Urinary bladder (tissue), 4 donors: ENCODE data around the gene ZNF862. TPM values are rescaled to one million over a fixed set of nuclear protein-coding genes. Genes with fewer than 3 reads are reported as not detected.

ENCODE experiments used
- DNase-seq: peaks from one replicate; pipeline ENCODE4 v3.0.0-alpha.2; 2015; ENCODE audit errors: extremely low spot score
- H3K27ac ChIP-seq: one replicate; pipeline ENCODE4 v1.5.1; 2013; ENCODE audit warnings: low read depth, mild to moderate bottlenecking, moderate library complexity
- H3K36me3 ChIP-seq: one replicate; pipeline ENCODE4 v1.6.1; 2013; ENCODE audit warnings: mild to moderate bottlenecking, moderate library complexity; ENCODE audit not compliant: insufficient read depth
- H3K4me1 ChIP-seq: one replicate; pipeline ENCODE4 v1.6.1; 2013; ENCODE audit warnings: mild to moderate bottlenecking, moderate library complexity; ENCODE audit not compliant: insufficient read depth
- H3K4me3 ChIP-seq: one replicate; pipeline ENCODE4 v1.5.1; 2013; ENCODE audit warnings: low read depth, low read length
- WGBS: extraction: QIAGEN DNeasy Blood & Tissue Kit; methylation state at CpG from one replicate; pipeline ENCODE4 v1.1.7; 2013; 5-methylcytosine and 5-hydroxymethylcytosine counted together
- polyA plus RNA-seq: library from polyadenylated mRNA; stranded (reverse); fragments of 200-250 nt; gene quantifications from one replicate; pipeline ENCODE4 v1.2.3, GENCODE V29; 2013
- total RNA-seq: library from RNA; depleted of rRNA; stranded (reverse); fragments of >200 nt; gene quantifications from one replicate; pipeline ENCODE4 v1.2.3, GENCODE V29; 2014
- donor health status: healthy with polysubstance abuse.
- donor health status: healthy.

ZNF862 gene
- total and polyA plus RNA-seq, 2 donors, result 11.2 to 16.5 TPM

GRCh38 chr7:149850716-149851115 is 12.5 kb downstream of the ZNF862 start:
- H3K27ac ChIP-seq, result no peak overlapping the region
- 73% methylated on average over 4 of the region's 4 CpGs for WGBS
- H3K4me1 ChIP-seq, result no peaks in the 10 kb centered on the region
- H3K4me3 ChIP-seq, result no peak overlapping the region
- no peak for DNase-seq
- H3K36me3 ChIP-seq, result no peaks in the 10 kb centered on the region

- Histone ChIP-seq H3K27ac (no peak overlapping the region), H3K4me1 (no peaks in the 10 kb centered on the region), H3K36me3 (no peaks in the 10 kb centered on the region), H3K4me3 (no peak overlapping the region)
- no peak for DNase-seq
- WGBS, result 89% methylated on average over 9 of the region's 9 CpGs
Measured at GRCh38 chr7:149851449-149851848, 13.3 kb downstream of the ZNF862 start.

DNA sequence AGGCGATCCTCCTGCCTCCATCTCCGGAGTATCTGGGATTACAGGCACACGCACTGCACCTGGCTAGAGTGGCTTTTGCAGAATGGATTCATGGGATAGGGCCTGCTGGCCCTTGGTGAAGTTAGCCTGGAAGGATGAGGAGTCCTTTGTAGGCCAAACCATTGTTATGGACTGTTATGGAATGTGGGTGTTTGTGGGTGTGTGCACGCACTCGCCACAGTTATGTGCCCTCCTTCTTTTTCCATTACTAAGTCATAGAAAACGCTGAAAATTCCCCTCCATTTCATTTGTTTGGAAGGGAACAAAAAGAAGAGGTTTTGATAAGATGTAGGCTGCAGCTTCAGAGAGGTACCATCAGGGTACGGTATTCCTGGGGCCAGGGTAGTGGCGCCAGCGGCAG is 15.0 kb downstream of the ZNF862 start:
- no peaks in the 10 kb centered on the region for H3K4me1 ChIP-seq
- WGBS, result 96% methylated on average over 9 of the region's 9 CpGs
- H3K4me3 ChIP-seq, result no peak overlapping the region
- no peaks in the 10 kb centered on the region for H3K36me3 ChIP-seq
- no peak overlapping the region for H3K27ac ChIP-seq
- no peak for DNase-seq

DNA sequence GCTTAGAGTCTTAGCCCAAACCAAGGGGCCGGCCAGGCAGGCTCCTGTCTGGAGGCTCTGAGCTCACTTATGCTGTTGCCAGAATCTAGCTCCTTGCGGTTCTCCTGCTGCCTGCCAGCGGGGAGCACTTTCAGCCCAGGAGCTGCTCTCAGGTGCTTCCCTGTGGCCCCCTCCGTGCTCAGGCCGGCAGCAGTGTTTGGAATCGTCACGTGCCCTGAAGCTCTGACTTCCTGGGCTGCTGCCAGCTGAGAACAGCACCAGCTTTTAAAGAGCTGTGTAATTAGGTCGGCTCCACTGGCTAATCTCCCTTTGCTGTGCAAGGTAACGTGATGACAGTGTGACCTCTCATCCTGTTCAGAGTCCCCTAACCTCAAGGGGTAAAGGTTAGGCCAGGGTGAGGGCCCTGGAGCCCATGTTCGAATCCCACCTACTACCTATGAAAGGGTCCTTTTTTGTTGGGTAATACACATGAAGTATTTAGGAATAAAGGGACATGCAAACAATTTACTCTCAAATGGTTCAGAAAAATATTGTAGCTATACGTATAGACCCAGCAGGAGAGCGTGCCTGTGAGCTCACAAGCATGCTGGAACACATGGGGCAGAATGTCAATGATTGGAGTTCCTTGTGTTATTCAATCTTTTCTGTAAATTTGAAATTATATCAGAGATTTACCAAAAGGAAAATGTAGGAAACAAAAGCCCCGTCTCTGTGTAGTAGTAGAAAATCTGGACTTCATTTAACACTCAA is 16.6 kb downstream of the ZNF862 start:
- no peak overlapping the region for H3K27ac ChIP-seq
- no peak for DNase-seq
- no peak overlapping the region for H3K4me3 ChIP-seq
- no peaks in the 10 kb centered on the region for H3K4me1 ChIP-seq
- no peaks in the 10 kb centered on the region for H3K36me3 ChIP-seq
- 36% methylated on average over 13 of the region's 13 CpGs for WGBS

- DNase-seq, result no peak
- WGBS, result 73% methylated on average over 16 of the region's 16 CpGs
Measured at GRCh38 chr7:149855361-149856305, 17.5 kb downstream of the ZNF862 start.

DNA sequence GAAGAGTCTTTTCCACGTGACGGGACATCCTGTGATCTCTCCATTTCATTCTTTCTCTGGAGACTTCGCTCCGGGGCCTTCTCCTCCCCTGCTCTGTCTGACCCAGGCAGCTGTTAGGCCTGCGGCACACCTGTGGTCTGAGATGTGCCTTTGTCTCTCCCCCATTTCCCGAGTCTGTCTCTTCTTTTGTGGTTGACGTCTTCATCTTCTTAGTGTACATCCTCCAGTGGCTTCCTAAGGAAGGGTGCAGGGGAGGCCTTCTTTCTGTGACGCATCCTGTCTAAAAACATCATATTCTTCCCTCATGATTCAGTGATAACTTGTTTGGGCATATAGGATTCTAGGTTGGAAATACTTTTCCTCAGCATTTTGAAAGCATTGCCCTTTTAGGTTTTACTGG is 18.4 kb downstream of the ZNF862 start:
- no peaks in the 10 kb centered on the region for H3K36me3 ChIP-seq
- no peaks in the 10 kb centered on the region for H3K4me1 ChIP-seq
- WGBS, result 90% methylated on average over 8 of the region's 8 CpGs
- no peak overlapping the region for H3K4me3 ChIP-seq
- DNase-seq, result no peak
- H3K27ac ChIP-seq, result no peak overlapping the region

More at GRCh38 chr7:149855361-149856305, 17.5 kb downstream of the ZNF862 start:
- Histone ChIP-seq H3K4me3 (no peak overlapping the region), H3K27ac (no peak overlapping the region), H3K36me3 (no peaks in the 10 kb centered on the region), H3K4me1 (no peaks in the 10 kb centered on the region)

DNA sequence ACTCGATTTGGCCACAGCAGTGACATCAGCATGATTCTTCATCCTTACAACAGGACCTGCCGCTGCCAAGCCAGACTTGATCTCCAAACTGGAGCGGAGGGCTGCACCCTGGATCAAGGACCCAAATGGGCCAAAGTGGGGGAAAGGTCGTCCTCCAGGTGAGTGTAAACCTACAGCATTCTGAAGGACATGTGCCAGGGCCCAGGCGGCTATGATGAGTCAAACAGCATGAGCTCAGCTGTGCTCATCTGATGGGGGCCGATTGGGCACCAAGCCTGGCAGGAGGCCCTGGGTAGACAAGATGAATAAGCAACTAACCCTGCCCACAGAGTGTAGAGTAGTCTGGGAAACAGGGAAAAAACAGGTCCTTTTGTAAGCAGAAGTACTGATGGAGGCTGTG is 21.2 kb downstream of the ZNF862 start:
- no peak for DNase-seq
- Histone ChIP-seq H3K27ac (no peak overlapping the region), H3K36me3 (peaks cover 6% of the 10 kb centered on the region), H3K4me3 (no peak overlapping the region), H3K4me1 (no peaks in the 10 kb centered on the region)
- 75% methylated on average over 6 of the region's 6 CpGs for WGBS

GRCh38 chr7:149859876-149860275 is 21.7 kb downstream of the ZNF862 start:
- 92% methylated on average over 4 of the region's 4 CpGs for WGBS
- H3K36me3 ChIP-seq, result peaks cover 6% of the 10 kb centered on the region
- no peak overlapping the region for H3K4me3 ChIP-seq
- DNase-seq, result no peak
- H3K27ac ChIP-seq, result no peak overlapping the region
- no peaks in the 10 kb centered on the region for H3K4me1 ChIP-seq

DNA sequence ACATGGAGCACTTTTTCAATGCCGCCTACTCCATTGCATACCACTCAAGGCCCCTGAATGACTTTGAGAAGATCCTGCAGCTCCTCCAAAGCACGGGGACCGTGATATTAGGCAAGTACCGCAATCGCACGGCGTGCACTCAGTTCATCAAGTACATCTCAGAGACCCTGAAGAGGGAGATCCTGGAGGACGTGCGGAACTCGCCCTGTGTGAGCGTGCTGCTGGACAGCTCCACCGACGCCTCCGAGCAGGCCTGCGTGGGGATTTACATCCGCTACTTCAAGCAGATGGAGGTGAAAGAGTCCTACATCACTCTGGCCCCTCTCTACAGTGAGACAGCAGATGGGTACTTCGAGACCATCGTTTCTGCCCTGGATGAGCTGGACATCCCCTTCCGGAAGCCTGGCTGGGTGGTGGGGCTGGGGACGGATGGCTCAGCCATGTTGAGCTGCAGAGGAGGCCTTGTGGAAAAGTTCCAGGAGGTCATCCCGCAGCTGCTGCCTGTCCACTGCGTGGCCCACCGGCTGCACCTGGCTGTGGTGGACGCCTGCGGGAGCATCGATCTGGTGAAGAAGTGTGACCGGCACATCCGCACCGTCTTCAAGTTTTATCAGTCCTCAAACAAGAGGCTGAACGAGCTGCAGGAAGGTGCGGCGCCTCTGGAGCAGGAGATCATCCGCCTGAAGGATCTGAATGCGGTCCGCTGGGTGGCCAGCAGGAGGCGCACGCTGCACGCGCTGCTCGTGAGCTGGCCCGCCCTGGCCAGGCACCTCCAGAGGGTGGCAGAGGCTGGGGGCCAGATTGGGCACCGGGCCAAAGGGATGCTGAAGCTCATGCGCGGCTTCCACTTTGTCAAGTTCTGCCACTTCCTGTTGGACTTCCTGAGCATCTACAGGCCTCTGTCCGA is 22.9 kb downstream of the ZNF862 start:
- no peak overlapping the region for H3K4me3 ChIP-seq
- peaks cover 6% of the 10 kb centered on the region for H3K36me3 ChIP-seq
- no peaks in the 10 kb centered on the region for H3K4me1 ChIP-seq
- no peak for DNase-seq
- WGBS, result 77% methylated on average over 45 of the region's 45 CpGs
- H3K27ac ChIP-seq, result no peak overlapping the region

DNA sequence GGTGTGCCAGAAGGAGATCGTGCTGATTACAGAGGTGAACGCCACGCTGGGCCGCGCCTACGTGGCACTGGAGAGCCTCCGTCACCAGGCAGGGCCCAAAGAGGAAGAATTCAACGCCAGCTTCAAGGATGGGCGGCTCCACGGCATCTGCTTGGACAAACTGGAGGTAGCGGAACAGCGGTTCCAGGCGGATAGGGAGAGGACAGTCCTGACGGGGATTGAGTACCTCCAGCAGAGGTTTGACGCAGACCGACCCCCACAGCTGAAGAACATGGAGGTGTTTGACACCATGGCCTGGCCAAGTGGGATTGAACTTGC is 23.5 kb downstream of the ZNF862 start:
- Histone ChIP-seq H3K36me3 (peaks cover 6% of the 10 kb centered on the region), H3K27ac (no peak overlapping the region), H3K4me3 (no peak overlapping the region), H3K4me1 (no peaks in the 10 kb centered on the region)
- DNase-seq, result no peak
- WGBS, result 92% methylated on average over 16 of the region's 16 CpGs

GRCh38 chr7:149862156-149862555 is 24.0 kb downstream of the ZNF862 start:
- no peak overlapping the region for H3K27ac ChIP-seq
- H3K36me3 ChIP-seq, result peaks cover 6% of the 10 kb centered on the region
- no peak for DNase-seq
- no peak overlapping the region for H3K4me3 ChIP-seq
- no peaks in the 10 kb centered on the region for H3K4me1 ChIP-seq
- 91% methylated on average over 18 of the region's 18 CpGs for WGBS

DNA sequence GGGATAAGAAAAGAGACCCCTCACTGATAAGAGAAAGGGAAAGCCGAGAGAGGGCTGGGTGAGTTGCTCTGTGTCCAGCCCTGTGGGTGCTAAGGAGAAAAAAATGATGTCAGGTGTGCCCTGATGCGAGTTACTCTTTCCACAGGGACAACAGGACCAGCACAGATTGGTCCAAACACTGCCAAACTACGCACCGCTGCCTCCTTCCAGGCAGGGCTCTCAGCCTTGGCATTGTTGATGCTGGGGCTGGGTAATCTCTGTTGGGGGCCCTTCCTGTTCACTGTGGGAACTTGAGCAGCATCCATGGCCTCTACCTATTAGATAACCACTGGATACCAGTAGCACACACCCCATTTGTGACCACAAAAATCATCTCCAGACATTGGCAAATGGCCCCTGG is 25.3 kb downstream of the ZNF862 start:
- H3K4me1 ChIP-seq, result no peaks in the 10 kb centered on the region
- DNase-seq, result no peak
- H3K27ac ChIP-seq, result no peak overlapping the region
- no peak overlapping the region for H3K4me3 ChIP-seq
- peaks cover 6% of the 10 kb centered on the region for H3K36me3 ChIP-seq
- 94% methylated on average over 4 of the region's 4 CpGs for WGBS

- peaks cover 6% of the 10 kb centered on the region for H3K36me3 ChIP-seq
- H3K27ac ChIP-seq, result no peak overlapping the region
- WGBS, result 96% methylated on average over 8 of the region's 8 CpGs
- H3K4me1 ChIP-seq, result no peaks in the 10 kb centered on the region
- no peak for DNase-seq
- H3K4me3 ChIP-seq, result no peak overlapping the region
Measured at GRCh38 chr7:149864023-149864422, 25.8 kb downstream of the ZNF862 start.
